GM19328 (cell line): ENCODE results near the gene BNIPL.
A peak's percentile ranks its signal among the peaks of the same experiment; 100 is the strongest.

Source experiments
- ATAC-seq: cut with Tn5 transposase; IDR thresholded peaks from one replicate; pipeline ENCODE4 v1.9.1; 2021; ENCODE audit warnings: mild to moderate bottlenecking, moderate library complexity; ENCODE audit not compliant: unreplicated experiment

The BNIPL gene

DNA sequence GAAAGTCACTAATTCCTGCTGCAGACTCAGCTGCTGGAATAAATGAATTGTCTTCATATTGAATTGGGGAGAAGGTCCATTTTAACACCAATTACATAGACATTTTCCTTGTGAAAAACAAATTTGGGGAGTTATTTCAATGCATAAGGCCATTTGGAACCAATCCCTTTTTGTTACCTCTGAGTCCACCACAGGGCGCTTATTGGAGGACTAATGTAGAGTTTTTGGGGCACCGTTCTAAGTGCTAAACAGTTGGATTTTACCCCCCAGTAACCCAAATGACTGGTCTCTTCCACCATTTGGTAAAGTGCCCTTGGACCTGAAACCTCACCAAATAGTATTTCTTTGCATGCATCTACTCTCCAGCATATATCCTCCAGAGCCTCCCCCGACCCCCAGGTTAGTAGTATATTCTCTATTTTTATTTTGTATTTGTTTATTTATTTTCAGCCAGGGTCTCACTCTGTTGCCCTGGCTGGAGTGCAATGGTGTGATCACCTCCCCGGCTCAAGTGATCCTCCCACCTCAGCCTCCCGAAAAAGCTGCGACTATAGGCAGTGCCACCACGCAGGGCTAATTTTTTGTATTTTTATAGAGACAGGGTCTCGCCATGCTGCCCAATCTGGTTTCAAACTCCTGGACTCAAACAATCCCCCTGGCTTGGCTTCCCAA is 26.6 kb upstream of the BNIPL start:
- ATAC-seq, result no peak

DNA sequence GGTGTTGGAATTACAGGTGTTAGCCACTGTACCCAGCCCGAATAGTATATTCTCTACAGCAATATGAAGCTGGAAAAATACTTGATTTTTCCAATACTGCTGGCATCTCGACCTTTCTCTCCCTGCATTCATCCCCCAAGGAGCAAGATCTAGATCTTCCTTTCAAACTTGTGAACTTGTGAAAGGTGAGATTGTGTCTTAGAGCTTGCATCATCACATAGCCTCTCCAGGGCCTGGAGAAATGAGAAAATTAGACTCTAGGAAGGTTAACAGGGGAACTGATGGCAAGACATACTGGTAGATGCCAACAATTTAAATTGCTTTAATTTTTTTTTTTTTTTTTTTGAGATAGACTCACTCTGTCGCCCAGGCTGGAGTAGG is 26.1 kb upstream of the BNIPL start:
- ATAC-seq, result no peak

DNA sequence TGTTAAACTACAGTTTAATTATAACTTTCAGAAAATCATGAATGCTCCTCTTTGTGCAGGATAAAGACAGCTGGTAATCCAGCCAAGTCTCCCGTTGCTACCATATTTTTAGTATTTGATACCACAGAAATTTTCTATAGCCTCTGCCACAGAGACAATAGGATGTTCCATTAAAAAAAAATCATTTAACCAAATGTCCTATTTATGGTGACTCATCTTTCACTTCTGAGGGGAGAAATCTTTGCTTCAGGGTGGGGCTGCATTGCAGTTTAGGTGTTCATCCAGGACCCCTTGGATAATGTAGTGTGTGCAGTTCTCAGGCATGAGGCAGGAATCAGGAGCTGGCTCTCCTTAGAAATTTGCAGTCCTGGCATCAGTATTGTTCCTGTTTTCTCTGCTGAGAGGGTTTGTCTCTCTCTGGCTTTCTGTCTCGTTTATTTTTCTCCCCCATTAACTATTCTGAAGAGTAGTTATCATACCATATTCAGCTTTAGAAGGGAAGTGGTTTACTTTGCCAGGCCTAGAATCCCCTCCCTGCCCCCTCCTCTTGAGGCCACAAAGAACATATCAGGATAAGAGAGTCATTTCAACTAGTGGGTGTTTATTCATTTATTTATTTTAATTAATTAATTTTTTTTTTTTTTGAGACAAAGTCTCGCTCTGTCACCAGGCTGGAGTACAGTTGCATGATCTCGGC is 25.1 kb upstream of the BNIPL start:
- ATAC-seq, result no peak

DNA sequence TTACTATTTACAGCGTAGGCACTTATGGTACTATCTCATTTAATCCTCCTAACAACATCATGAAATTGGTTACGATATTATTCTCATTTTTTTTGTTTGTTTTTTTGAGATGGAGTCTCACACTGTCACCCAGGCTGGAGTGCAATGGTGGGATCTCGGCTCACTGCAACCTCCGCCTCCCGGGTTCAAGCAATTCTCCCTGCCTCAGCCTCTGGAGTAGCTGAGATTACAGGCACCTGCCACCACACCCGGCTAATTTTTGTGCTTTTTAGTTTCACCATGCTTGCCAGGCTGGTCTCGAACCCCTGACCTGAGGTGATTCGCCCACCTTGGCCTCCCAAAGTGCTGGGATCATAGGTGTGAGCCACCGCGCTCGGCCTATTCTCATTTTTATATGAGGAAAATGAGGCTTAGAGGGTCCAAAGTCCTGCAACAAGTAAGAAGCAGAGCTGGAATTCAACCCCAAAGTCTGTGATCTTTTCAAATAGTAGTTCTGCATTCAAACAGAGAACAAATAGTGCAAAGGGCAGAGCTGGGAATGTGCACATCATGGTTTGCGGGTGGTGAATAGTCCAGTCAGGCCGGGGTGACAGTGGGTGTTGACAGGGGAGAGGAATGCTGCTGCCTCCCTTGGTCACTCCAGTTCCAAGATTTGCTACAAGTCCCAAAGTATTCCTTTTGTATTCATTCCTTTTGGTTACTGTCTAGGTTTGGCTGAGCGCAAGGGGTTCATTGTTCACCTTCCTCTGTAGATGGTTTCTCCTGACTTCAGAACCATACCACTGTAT is 23.5 kb upstream of the BNIPL start:
- ATAC-seq, result no peak

DNA sequence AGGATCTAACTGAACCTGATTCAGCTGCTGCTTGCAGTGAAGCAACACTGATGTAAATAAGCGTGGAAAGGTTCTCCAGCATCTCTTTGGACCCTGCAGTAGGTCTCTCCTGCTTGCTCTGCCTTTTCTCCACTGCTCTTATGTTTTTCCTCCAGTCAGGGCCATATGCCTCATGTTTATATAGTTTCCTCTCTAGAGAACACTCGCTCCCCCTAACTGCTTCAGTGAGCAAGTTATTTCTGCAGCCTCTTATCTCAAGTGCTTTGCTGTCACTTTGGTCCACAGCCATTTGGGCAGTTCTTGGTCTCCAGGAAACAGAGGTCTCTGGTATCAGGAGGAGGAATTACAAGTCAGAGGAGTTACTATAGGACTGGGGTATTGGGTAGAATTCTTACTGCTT is 22.9 kb upstream of the BNIPL start:
- no peak for ATAC-seq

DNA sequence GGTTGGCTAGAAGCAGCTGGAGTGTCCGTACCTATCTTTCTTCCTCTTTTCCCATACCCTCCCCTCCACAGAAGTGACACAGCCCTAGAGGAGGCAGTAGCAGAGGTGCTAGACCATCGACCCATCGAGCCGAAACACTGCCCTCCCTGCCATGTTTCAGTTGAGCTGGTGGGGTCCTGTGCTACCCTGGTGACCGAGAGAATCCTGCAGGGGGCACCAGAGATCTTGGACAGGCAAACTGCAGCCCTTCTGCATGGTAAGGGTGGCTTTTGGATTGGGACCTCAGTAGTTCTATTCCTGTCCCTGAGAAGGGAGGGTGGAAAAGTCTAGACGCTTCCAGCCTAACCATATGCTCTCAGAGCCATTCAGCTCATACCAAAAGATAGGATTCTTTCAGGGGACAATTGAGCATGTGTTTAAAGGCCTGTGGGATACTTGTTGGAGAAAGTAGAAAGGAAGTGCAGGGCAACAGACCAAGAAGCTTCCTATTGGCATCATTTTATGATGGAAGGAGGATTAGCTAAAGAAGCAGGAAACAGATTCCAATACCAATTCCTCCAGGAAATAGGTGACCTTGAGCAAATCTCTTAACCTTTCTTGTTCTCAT is 11.7 kb upstream of the BNIPL start:
- no peak for ATAC-seq

DNA sequence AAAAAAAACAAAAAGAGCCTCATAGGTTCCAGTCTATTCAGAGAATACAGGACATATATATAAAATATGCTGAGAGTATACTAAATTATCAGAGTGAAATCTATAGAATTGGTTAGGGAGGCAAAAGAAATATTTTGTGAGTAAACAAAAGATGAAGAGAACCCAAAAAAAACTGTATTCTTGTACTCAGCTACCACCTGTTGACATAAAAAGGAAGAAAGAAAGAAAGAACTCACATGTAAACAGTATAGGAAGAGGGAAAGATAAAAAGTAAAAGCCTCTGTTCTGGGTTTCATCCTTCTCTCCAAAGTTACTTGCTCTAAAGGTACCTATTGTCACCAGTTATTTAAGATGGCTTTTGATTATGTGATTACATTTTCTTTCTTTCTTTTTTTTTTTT is 9.9 kb upstream of the BNIPL start:
- ATAC-seq, result no peak

DNA sequence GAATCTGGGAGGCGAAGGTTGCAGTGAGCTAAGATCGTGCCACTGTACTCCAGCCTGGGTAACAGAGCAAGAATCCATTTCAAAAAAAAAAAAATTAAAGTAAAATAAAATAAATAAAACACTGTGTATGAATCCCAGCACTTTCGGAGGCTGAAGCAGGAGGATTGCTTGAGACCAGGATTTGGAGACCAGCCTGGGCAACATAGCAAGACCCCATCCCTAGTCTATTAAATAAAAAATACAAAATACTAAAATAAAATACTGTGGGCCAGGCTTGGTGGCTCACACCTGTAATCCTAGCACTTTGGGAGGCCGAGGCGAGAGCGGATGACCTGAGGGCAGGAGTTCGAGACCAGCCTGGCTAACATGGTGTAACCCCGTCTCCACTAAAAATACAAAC is 4.2 kb upstream of the BNIPL start:
- ATAC-seq, result no peak

DNA sequence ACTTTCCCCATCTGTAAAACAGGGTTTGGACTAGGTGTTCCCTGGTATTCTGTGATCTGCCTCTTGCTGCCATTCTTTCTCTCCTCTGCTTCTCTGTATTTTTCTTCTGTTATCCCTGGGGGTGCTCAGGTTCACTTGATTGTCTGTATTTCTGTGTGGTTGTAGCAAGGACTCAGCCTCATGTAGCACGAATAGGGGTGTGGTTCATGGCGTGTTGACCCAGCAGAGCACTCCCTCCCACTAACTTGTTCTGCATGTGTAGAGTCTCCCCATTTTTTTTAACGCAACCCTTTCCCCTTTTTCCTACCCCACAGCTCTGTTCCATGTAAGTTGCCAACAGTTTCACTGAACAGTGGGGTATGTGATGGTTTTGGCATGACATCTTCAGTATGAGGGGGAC is 1.2 kb upstream of the BNIPL start:
- no peak for ATAC-seq

DNA sequence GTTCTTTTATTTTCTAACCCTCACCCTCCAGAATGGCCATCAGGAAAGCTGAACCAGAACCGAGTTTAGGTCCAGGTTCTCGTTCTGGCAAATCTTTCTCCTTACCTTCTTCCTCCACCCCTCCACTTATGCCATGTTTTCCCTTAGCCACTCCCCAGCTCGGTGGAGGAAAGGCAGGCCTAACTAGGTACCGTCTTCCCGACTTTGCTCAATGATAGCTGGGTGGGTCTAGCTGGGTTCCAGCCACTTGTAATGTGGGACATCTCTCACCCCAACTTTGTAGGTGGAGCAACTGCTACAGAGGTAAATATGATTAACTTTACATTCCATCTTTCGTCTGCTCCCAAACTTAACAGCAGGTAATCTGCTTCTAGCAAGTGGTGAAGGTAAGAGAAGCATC is 646 bp downstream of the BNIPL start:
- ATAC-seq, result no peak

DNA sequence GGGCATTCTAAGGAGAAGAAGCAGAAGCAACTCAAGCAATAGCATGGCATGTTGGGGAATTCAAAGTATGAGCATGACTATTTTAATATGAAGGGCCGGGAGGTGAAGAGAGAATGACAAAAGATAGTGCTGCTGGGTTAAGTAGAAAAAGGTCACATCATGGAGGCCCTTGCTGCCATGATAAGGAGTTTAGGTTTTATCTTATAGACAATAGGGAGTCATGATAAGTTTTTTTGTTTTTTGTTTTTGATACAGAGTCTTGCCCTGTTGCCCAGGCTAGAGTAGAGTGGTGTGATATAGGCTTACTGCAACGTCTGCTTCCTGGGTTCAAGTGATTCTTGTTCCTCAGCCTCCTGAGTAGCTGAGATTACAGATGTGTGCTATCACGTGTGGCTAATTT is 3.1 kb downstream of the BNIPL start:
- no peak for ATAC-seq

DNA sequence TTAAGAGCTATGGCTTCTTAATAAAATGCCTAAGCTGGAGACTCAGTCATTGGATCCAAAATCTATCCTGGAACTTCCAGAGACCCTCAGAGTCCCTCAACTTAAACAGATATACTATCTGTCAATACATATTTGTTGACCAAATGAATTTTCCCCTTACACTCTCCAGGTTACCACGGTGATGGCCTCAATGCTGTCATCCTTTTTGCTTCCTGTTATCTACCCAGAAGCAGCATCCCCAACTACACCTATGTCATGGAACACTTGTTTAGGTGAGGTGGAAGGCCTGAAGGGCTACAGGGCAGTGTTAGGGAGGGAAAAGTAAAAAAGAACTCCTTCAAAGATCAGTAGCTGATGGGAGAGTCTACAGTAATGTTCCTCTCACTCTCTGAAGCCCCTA is 6.8 kb downstream of the BNIPL start:
- ATAC-seq, result no peak

DNA sequence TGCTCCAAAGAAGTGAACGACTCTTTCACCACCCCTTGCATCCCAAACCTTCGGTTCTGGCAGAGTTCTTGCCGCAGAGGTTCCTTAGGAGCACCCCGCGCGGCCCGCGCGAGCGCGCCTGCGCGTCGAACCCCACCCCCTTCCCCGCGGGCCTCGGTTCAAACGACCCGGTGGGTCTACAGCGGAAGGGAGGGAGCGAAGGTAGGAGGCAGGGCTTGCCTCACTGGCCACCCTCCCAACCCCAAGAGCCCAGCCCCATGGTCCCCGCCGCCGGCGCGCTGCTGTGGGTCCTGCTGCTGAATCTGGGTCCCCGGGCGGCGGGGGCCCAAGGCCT is 11.2 kb downstream of the BNIPL start, which contains the start of gene C1orf56:
Gene C1orf56 (plus strand): TSS at position 161 of the 334 bp plus-strand sequence. CDS start 97 bp downstream, at position 258.
- ATAC-seq, result no peak

DNA sequence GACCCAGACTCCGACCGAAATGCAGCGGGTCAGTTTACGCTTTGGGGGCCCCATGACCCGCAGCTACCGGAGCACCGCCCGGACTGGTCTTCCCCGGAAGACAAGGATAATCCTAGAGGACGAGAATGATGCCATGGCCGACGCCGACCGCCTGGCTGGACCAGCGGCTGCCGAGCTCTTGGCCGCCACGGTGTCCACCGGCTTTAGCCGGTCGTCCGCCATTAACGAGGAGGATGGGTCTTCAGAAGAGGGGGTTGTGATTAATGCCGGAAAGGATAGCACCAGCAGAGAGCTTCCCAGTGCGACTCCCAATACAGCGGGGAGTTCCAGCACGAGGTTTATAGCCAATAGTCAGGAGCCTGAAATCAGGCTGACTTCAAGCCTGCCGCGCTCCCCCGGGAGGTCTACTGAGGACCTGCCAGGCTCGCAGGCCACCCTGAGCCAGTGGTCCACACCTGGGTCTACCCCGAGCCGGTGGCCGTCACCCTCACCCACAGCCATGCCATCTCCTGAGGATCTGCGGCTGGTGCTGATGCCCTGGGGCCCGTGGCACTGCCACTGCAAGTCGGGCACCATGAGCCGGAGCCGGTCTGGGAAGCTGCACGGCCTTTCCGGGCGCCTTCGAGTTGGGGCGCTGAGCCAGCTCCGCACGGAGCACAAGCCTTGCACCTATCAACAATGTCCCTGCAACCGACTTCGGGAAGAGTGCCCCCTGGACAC is 11.7 kb downstream of the BNIPL start:
- peak; percentile 53 for ATAC-seq

DNA sequence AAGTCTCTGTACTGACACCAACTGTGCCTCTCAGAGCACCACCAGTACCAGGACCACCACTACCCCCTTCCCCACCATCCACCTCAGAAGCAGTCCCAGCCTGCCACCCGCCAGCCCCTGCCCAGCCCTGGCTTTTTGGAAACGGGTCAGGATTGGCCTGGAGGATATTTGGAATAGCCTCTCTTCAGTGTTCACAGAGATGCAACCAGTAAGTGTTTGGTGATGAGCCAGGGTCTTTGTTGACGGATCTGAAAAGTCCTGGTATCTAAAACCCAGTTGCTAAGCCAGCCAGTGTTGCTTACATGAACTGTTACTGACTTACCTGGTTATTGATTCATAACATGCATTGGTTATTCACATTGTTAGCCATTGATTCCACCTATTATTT is 12.3 kb downstream of the BNIPL start:
- ATAC-seq, result no peak

DNA sequence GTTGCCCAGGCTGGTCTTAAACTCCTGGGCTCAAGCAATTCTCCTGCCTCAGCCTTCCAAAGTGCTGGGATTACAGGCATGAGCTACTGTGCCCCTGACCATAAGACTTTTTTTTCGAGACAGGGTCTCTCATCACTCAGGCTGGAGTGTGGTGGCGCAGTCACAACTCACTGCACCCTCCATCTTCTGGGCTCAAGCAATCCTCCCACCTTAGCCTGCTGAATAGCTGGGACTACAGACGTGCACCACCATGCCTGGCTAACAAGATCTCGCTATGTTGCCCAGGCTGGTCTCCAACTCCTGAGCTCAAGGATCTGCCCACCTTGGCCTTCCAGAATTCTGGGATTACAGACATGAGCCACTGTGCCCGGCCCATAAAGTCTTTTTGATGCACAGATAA is 13.1 kb downstream of the BNIPL start:
- ATAC-seq, result no peak

DNA sequence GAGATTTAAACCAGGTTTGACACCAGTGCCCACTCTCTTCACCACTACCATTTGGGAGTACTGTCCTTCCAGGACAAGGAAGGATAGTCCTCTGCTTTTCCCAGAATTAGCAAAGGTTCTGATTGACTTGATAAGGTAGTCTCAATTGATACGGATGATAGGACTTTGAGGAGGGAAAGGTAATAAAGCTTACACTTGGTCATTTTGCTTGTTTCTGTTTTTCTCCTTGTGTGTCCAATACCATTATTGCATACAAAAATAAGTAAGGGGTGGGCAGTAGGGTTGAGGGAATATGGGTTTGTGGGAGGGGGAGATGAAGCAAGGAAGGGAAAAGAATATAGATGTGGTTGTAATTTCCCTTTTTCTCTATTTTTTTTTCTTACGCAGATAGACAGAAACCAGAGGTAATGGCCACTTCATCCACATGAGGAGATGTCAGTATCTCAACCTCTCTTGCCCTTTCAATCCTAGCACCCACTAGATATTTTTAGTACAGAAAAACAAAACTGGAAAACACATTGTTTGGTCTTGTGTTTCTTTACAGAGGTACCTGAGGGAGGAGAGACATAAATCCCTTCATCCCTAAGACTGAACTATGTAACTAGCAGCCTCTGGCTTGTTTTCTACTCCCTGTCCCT is 13.8 kb downstream of the BNIPL start:
- ATAC-seq, result no peak

DNA sequence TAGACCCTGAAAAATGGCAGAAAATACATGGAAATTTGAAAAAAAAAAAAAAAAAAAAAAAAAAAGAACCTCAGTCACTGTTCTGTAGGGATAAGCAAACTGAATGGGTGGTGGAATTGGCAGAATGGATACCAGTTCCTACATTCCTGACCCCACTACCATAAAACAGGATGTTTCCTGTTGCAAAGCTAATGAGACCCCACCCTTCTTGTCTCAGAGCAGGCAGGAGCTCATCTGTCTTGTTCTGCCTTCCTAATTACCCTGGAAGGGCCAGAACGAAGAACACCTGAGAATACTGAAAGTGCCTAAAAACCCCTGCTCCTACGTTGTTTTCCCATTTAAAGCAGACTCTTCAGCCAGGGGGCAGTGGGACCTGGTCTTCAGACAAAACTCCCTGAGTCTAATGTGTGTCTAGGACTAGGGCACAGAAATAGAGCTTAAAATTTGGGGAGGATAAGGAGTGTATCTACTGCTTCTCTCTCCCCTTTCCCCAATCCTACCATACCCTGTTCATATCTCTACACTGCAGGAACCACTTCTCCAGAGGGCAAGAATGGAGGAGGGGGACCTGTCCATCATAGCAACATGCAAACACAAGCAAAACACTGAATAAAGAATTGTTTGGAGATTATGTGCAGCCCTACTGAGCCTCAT is 15.1 kb downstream of the BNIPL start:
- no peak for ATAC-seq

DNA sequence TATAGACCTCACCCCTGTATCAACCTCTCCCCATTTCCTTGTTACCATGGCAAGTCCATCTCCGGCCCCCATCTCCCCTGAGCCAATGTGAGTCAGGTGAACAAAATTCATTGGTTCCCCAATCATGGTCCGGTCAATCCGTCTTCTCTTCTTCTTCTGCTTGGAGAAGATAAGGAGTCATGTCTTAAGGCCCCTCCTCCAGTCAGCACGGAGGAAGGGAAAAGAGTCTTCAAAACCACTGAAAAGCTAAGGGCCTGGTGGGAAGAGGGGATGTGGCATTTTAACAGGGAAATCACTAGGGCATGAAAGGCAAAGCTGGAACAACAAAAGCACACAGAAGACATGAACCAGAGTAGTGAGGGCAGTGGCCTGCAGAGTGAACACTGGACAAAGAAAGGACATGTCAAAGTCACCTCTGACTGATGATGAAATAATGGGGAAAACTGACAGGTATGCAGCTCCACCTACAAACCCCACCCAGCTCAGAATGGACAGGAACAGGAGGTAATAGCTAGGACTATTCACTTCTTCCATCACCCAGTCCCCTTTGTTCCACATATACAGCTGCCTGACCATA is 18.7 kb downstream of the BNIPL start:
- ATAC-seq, result no peak

DNA sequence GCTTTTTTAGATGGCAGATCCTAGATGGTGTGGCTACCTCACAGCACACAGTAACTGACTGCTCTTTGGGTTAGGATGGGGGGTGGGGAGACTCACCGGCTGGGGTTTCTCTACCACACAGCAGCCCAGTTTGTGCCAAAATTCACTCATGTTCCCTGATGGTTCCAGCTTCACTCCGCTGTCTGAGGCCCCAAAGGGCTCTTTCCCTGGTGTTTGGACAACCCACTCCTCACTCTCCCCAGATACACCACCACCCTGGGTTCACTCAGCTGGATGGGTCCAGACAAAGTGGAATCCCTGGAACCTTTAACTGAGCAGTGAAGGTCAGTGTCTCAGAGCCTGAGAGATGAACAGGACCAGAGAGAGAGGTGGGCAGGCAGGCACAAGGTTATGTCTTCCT is 19.2 kb downstream of the BNIPL start:
- ATAC-seq, result no peak
